OCI-LY7 (cell line): Measurements from ENCODE around the gene FAM78A. TPM values are rescaled to one million over a fixed set of nuclear protein-coding genes. Genes with fewer than 3 reads are reported as not detected.

Source experiments
- BruUV-seq: library from RNA; stranded (reverse); fragments of 400-500 nt; replicated peaks from 2 replicates; lab custom pipeline; 2021; lab: Mats Ljungman, UMichigan
- CTCF ChIA-PET: fragments of 300-600 bp; sonication (Branson Sonifier 250); formaldehyde crosslinking; loops from one replicate; lab custom pipeline; 2022; ENCODE audit warnings: antibody characterized with exemption; ENCODE audit not compliant: unreplicated experiment; lab: Charles Lee
- POLR2A ChIA-PET: fragments of 300-600 bp; sonication (Branson Sonifier 250); formaldehyde crosslinking; loops from one replicate; lab custom pipeline; 2022; ENCODE audit warnings: antibody characterized with exemption; lab: Charles Lee
- DNase-seq: peaks from one replicate; pipeline ENCODE4 v3.0.0-alpha.2; 2015; ENCODE audit warnings: low spot score
- H2AFZ ChIP-seq: fragments of 200-600 bp; sonication (generic), shearing (Covaris generic); 2 replicates; pipeline ENCODE4 v1.6.1; 2014; ENCODE audit warnings: mild to moderate bottlenecking, antibody characterized with exemption, low read length, moderate library complexity
- H3K27ac ChIP-seq: fragments of 200-600 bp; sonication (generic); 2 replicates; pipeline ENCODE4 v1.5.1; 2014; ENCODE audit warnings: mixed run types, low read depth, mild to moderate bottlenecking, moderate library complexity, low read length, inconsistent platforms; ENCODE audit not compliant: poor library complexity, severe bottlenecking
- H3K36me3 ChIP-seq: fragments of 200-600 bp; sonication (generic); 2 replicates; pipeline ENCODE4 v1.6.1; 2014; ENCODE audit warnings: mild to moderate bottlenecking, antibody characterized with exemption, low read length, moderate library complexity, mixed read lengths; ENCODE audit not compliant: insufficient read depth
- H3K4me1 ChIP-seq: fragments of 200-600 bp; sonication (generic); 2 replicates; pipeline ENCODE4 v1.5.1; 2014; ENCODE audit warnings: mild to moderate bottlenecking, low read length; ENCODE audit not compliant: insufficient read depth, poor library complexity, severe bottlenecking
- H3K4me2 ChIP-seq: fragments of 200-600 bp; sonication (generic); 2 replicates; pipeline ENCODE4 v1.6.1; 2014; ENCODE audit warnings: mild to moderate bottlenecking, low read length
- H3K4me3 ChIP-seq: fragments of 200-600 bp; sonication (generic); 2 replicates; pipeline ENCODE4 v1.5.1; 2014; ENCODE audit warnings: mild to moderate bottlenecking, low read depth, low read length; ENCODE audit not compliant: poor library complexity, severe bottlenecking
- H3K79me2 ChIP-seq: fragments of 200-600 bp; sonication (generic); 2 replicates; pipeline ENCODE4 v1.6.1; 2016; ENCODE audit warnings: low read depth, mild to moderate bottlenecking, low read length, moderate library complexity, mixed read lengths; ENCODE audit not compliant: insufficient read depth
- H3K9me2 ChIP-seq: fragments of 200-600 bp; sonication (generic); 2 replicates; pipeline ENCODE4 v1.6.1; 2016; ENCODE audit warnings: mild to moderate bottlenecking, low read length, mixed read lengths; ENCODE audit not compliant: insufficient read depth
- H3K9me3 ChIP-seq: fragments of 200-600 bp; sonication (generic); 2 replicates; pipeline ENCODE4 v1.6.1; 2014; ENCODE audit warnings: mild to moderate bottlenecking, mixed run types, low read length, mixed read lengths
- H4K20me1 ChIP-seq: fragments of 200-600 bp; sonication (generic); 2 replicates; pipeline ENCODE4 v1.6.1; 2014; ENCODE audit warnings: mild to moderate bottlenecking, antibody characterized with exemption, low read length, moderate library complexity, mixed read lengths; ENCODE audit not compliant: insufficient read depth
- EZH2phosphoT487 ChIP-seq: fragments of 200-600 bp; sonication (generic); IDR thresholded peaks from 2 replicates; pipeline ENCODE4 v1.6.1; 2018; ENCODE audit warnings: low read depth, borderline replicate concordance, mild to moderate bottlenecking, mixed run types, antibody characterized with exemption, low read length, moderate library complexity, mixed read lengths
- intact Hi-C: fragments of 100-400 bp; cut with micrococcal nuclease; formaldehyde crosslinking; loops from one replicate; pipeline ENCODE4 v1.10.0; 2022; ENCODE audit not compliant: unreplicated experiment
- total RNA-seq, 2 experiments: library from RNA; depleted of rRNA in 1 of 2; stranded (reverse); fragments of >200 nt in 1 of 2; shearing (Covaris generic) in 1 of 2; gene quantifications; 2 replicates each; pipeline ENCODE4 v1.2.3, GENCODE V29; 2014 to 2022
- TF ChIP-seq, protein P1 (sequence below): fragments of 200-600 bp; sonication (generic); conservative IDR thresholded peaks from 2 replicates; pipeline ENCODE4 v1.5.1; 2014; ENCODE audit warnings: mild to moderate bottlenecking, antibody characterized with exemption, low read length, moderate library complexity, mixed read lengths

The FAM78A gene
- total RNA-seq, 2 experiments from 2014 or later, result 25.0 to 35.0 TPM

DNA sequence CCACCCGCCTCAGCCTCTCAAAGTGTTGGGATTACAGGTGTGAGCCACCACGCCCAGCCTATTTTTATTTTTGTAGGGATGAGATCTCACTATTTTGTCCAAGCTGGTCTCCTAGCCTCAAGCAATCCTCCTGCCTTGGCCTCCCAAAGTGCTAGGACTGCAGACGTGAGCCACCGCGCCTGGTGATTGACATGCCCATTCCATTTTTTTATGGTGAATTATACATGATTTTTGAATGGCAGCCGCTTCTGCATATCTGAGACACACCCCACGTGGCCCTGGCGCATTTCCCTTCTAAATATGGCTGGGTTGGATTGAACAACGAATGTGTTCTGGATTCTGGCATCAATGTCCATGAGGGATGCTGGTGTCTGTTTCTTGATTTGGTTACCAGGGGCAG lies 35.9 kb upstream of the FAM78A start:
- Histone ChIP-seq H3K79me2 (no peaks in the 10 kb centered on the region), H3K4me2 (no peak overlapping the region), H3K9me3 (no peaks in the 10 kb centered on the region), H3K9me2 (no peaks in the 10 kb centered on the region), H4K20me1 (no peaks in the 10 kb centered on the region), H3K27ac (no peak overlapping the region), H2AFZ (no peak overlapping the region), H3K36me3 (no peaks in the 10 kb centered on the region), H3K4me1 (no peaks in the 10 kb centered on the region), H3K4me3 (no peak overlapping the region)
- POLR2A ChIA-PET, result no interaction called here
- BruUV-seq, result no TSS peak
- intact Hi-C loops, result no loop called here
- CTCF ChIA-PET, result no interaction called here
- DNase-seq, result no peak
- TF ChIP-seq, protein P1, sequence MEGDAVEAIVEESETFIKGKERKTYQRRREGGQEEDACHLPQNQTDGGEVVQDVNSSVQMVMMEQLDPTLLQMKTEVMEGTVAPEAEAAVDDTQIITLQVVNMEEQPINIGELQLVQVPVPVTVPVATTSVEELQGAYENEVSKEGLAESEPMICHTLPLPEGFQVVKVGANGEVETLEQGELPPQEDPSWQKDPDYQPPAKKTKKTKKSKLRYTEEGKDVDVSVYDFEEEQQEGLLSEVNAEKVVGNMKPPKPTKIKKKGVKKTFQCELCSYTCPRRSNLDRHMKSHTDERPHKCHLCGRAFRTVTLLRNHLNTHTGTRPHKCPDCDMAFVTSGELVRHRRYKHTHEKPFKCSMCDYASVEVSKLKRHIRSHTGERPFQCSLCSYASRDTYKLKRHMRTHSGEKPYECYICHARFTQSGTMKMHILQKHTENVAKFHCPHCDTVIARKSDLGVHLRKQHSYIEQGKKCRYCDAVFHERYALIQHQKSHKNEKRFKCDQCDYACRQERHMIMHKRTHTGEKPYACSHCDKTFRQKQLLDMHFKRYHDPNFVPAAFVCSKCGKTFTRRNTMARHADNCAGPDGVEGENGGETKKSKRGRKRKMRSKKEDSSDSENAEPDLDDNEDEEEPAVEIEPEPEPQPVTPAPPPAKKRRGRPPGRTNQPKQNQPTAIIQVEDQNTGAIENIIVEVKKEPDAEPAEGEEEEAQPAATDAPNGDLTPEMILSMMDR, result no peak
- TF ChIP-seq EZH2phosphoT487, result no peak

DNA sequence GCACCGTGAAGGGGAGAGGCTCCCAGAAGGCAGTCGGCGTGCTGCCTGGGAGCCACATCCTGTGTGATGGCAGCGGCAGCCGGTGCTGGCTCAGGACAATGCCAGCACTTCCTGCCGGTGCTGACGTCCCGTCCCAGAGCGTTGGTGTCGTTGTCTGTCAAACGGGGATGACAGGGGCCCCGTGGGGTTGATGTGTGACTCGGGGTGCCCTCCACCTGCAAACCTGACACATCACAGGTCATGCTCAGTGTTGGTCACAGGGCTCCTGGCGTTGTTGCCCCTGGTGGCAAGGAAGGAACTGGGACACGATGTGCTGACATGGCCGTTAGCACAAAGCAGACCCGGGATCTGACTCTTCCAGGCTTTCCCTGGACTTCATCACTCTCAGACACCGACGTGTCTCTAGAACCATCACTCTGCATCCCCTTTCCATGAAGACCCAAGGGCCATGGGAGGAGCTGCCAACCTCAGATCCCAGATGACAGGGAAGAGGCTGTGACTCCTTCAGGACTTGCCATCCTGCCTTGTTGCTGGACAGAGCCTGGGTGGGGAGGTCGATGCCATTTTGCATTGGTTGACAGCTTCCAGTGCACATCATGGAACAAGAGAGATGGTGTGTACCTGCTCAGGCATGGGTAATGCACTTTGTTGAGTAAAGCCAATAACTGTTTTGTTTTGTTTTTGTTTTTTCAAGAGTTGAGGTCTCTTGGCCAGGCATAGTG lies 34.7 kb upstream of the FAM78A start:
- Histone ChIP-seq H3K4me1 (no peaks in the 10 kb centered on the region), H3K4me3 (no peak overlapping the region), H2AFZ (no peak overlapping the region), H4K20me1 (no peaks in the 10 kb centered on the region), H3K27ac (no peak overlapping the region), H3K9me2 (no peaks in the 10 kb centered on the region), H3K4me2 (no peak overlapping the region), H3K79me2 (no peaks in the 10 kb centered on the region), H3K36me3 (no peaks in the 10 kb centered on the region), H3K9me3 (no peaks in the 10 kb centered on the region)
- DNase-seq, result peak; percentile 7
- no peak for TF ChIP-seq EZH2phosphoT487
- TF ChIP-seq, protein P1, result no peak
- CTCF ChIA-PET, result interaction anchor here (0.6 kb wide), 1 partner anchor 190 kb away, joined by 3 read pairs; no protein-coding TSS in a partner anchor
- no TSS peak for BruUV-seq
- POLR2A ChIA-PET, result interaction anchor here (0.6 to 0.7 kb wide), 2 partner anchors 31 to 34 kb away, joined by 3 read pairs; no protein-coding TSS in a partner anchor
- intact Hi-C loops, result no loop called here
